ENCODE measurements around the gene LRRC52. TPM values are rescaled to one million over a fixed set of nuclear protein-coding genes. Genes with fewer than 3 reads are reported as not detected.

The LRRC52 gene
- total RNA-seq, 1 experiment from 2014 or later: not detected

- no peak for TF ChIP-seq ZNF281 (CRISPR knock-in tag; IDR thresholded peaks at IDR 0.05)
- TF ChIP-seq ATF2 (CRISPR knock-in tag; IDR thresholded peaks at IDR 0.05; ENCODE audit: borderline replicate concordance, low read depth): no peak
- no peak for TF ChIP-seq SMAD4 (CRISPR knock-in tag; IDR thresholded peaks at IDR 0.05)
- no peak for TF ChIP-seq ETV6 (CRISPR knock-in tag; IDR thresholded peaks at IDR 0.05)
- no peak for TF ChIP-seq ZSCAN18 (CRISPR knock-in tag; IDR thresholded peaks at IDR 0.05)
- TF ChIP-seq ZNF512 (CRISPR knock-in tag; IDR thresholded peaks at IDR 0.05; ENCODE audit: borderline replicate concordance): no peak
- no peak for TF ChIP-seq GABPB1 (CRISPR knock-in tag; IDR thresholded peaks at IDR 0.05)
- TF ChIP-seq ZNF232 (CRISPR knock-in tag; IDR thresholded peaks at IDR 0.05): no peak
- TF ChIP-seq ZNF121 (CRISPR knock-in tag; IDR thresholded peaks at IDR 0.05): no peak
- TF ChIP-seq ZBTB21 (CRISPR knock-in tag; IDR thresholded peaks at IDR 0.05; ENCODE audit: borderline replicate concordance): no peak
- no peak for TF ChIP-seq ARID4B (CRISPR knock-in tag; IDR thresholded peaks at IDR 0.05; ENCODE audit: borderline replicate concordance)
These were observed 1.2 kb downstream of the LRRC52 start (continued) for GRCh38 chr1:165544996-165545395.

GRCh38 chr1:165545974-165546373, 2.2 kb downstream of the LRRC52 start:
- Mint-ChIP-seq H3K9me3 (no peaks in the 10 kb centered on the region), H3K27ac (no peak overlapping the region)
- POLR2A ChIA-PET: no interaction called here

More at GRCh38 chr1:165545974-165546373, 2.2 kb downstream of the LRRC52 start:
- H3K27me3 Mint-ChIP-seq (ENCODE audit: low read depth): peaks cover 36% of the 10 kb centered on the region
- CTCF ChIA-PET: no interaction called here
- no peak overlapping the region for H3K4me3 Mint-ChIP-seq
- ATAC-seq (no peak), DNase-seq (ENCODE audit: low spot score) (no peak)
- no peaks in the 10 kb centered on the region for H3K36me3 Mint-ChIP-seq
- TF ChIP-seq AR (CRISPR knock-in tag; IDR thresholded peaks at IDR 0.05) (no peak), JUN (CRISPR knock-in tag; IDR thresholded peaks at IDR 0.05) (no peak)
- H3K4me1 Mint-ChIP-seq: peaks cover 12% of the 10 kb centered on the region
